DND-41 (cell line): ENCODE data around the gene CCDC185.

ENCODE experiments used
- ATAC-seq: fragments of 200-7000 bp; cut with Tn5 transposase; 3 replicates; pipeline ENCODE4 v1.9.1; 2021; ENCODE audit warnings: low read depth; ENCODE audit not compliant: insufficient read depth
- DNase-seq: peaks from one replicate; pipeline ENCODE4 v3.0.0-alpha.2; 2020
- H2AFZ ChIP-seq: 2 replicates; pipeline ENCODE4 v1.6.0; 2012; ENCODE audit warnings: low read depth, low read length
- H3K27ac ChIP-seq: 2 replicates; pipeline ENCODE4 v1.5.1; 2012; ENCODE audit warnings: low read length, inconsistent platforms
- H3K27me3 ChIP-seq: fragments of 200-600 bp; sonication (generic); 2 replicates; pipeline ENCODE4 v1.6.0; 2012; ENCODE audit warnings: low read length, mild to moderate bottlenecking, inconsistent platforms; ENCODE audit not compliant: insufficient read depth, poor library complexity
- H3K36me3 ChIP-seq: 2 replicates; pipeline ENCODE4 v1.5.1; 2012; ENCODE audit warnings: low read length, inconsistent platforms; ENCODE audit not compliant: insufficient read depth
- H3K4me1 ChIP-seq: 2 replicates; pipeline ENCODE4 v1.5.1; 2012; ENCODE audit warnings: mild to moderate bottlenecking, low read length; ENCODE audit not compliant: insufficient read depth
- H3K4me2 ChIP-seq: 2 replicates; pipeline ENCODE4 v1.6.0; 2012; ENCODE audit warnings: mild to moderate bottlenecking, moderate library complexity, low read length, inconsistent platforms; ENCODE audit not compliant: insufficient read depth
- H3K4me3 ChIP-seq, 2 experiments: fragments of 200-600 bp in 1 of 2; shearing (Covaris generic) in 1 of 2; 2 replicates each; pipeline ENCODE4 v1.5.1; 2012 to 2016; ENCODE audit warnings: inconsistent platforms in 2 of 2, low read length in 2 of 2, mild to moderate bottlenecking in 2 of 2, low read depth in 1 of 2, moderate library complexity in 1 of 2
- H3K79me2 ChIP-seq: 2 replicates; pipeline ENCODE4 v1.6.0; 2012; ENCODE audit warnings: low read length, inconsistent platforms; ENCODE audit not compliant: insufficient read depth
- H3K9ac ChIP-seq: 2 replicates; pipeline ENCODE4 v1.6.0; 2012; ENCODE audit warnings: low read depth, mild to moderate bottlenecking, inconsistent platforms, low read length, moderate library complexity
- H3K9me3 ChIP-seq: 2 replicates; pipeline ENCODE4 v1.5.1; 2012; ENCODE audit warnings: low read length, moderate library complexity, mild to moderate bottlenecking, inconsistent platforms; ENCODE audit not compliant: insufficient read depth, severe bottlenecking
- H4K20me1 ChIP-seq: 2 replicates; pipeline ENCODE4 v1.6.0; 2012; ENCODE audit warnings: low read length; ENCODE audit not compliant: insufficient read depth
- CTCF ChIP-seq: IDR thresholded peaks from 2 replicates; pipeline ENCODE4 v1.5.1; 2012; ENCODE audit warnings: borderline replicate concordance, low read length, moderate library complexity, mild to moderate bottlenecking; ENCODE audit not compliant: poor library complexity, severe bottlenecking; ENCODE audit errors: extremely low read depth
- EZH2 ChIP-seq: IDR thresholded peaks from 3 replicates; pipeline ENCODE4 v1.6.1; 2012; ENCODE audit warnings: borderline replicate concordance, low read depth, mild to moderate bottlenecking, moderate library complexity, low read length, inconsistent platforms; ENCODE audit not compliant: severe bottlenecking

CCDC185 gene

GRCh38 chr1:223419115-223419514 lies 25.9 kb downstream of the CCDC185 start:
- Histone ChIP-seq H3K9me3 (no peaks in the 10 kb centered on the region), H3K27me3 (no peaks in the 10 kb centered on the region), H3K9ac (no peak overlapping the region), H3K4me3 (no peak overlapping the region), H3K4me2 (no peak overlapping the region), H3K79me2 (no peaks in the 10 kb centered on the region), H3K4me1 (no peaks in the 10 kb centered on the region), H3K36me3 (no peaks in the 10 kb centered on the region), H3K27ac (no peak overlapping the region), H2AFZ (no peak overlapping the region), H4K20me1 (no peaks in the 10 kb centered on the region)
- TF ChIP-seq CTCF (no peak), EZH2 (no peak)
- DNase-seq, result no peak
- ATAC-seq, result no peak

GRCh38 chr1:223419561-223419960 lies 26.3 kb downstream of the CCDC185 start:
- Histone ChIP-seq H3K9ac (no peak overlapping the region), H3K79me2 (no peaks in the 10 kb centered on the region), H4K20me1 (no peaks in the 10 kb centered on the region), H3K27ac (no peak overlapping the region), H2AFZ (no peak overlapping the region), H3K9me3 (no peaks in the 10 kb centered on the region), H3K36me3 (no peaks in the 10 kb centered on the region), H3K4me2 (no peak overlapping the region), H3K27me3 (no peaks in the 10 kb centered on the region), H3K4me1 (no peaks in the 10 kb centered on the region), H3K4me3 (no peak overlapping the region)
- ATAC-seq (no peak), DNase-seq (no peak)
- TF ChIP-seq EZH2, result no peak
- TF ChIP-seq CTCF, result no peak

DNA sequence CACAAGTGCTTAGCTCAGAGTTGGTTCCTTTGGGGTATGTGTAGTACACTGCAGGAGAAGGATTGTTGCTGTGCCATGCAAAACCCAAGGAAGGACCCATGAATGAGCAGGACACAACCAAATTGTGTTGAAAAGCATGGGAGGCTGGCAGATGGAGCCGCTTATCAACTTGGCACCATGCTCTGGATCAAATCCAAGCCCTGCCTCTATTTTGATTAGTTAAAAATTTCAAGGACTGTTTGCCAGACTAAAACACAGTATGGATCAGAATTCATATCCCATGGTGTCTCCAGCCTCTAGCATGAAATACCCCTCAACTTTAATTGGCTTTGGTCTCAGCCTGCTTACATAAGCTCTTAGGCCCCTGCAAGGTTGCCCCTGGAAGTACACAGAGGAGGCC lies 27.8 kb downstream of the CCDC185 start:
- Histone ChIP-seq H3K9me3 (no peaks in the 10 kb centered on the region), H3K9ac (no peak overlapping the region), H3K27ac (no peak overlapping the region), H3K4me2 (no peak overlapping the region), H3K4me1 (no peaks in the 10 kb centered on the region), H3K27me3 (no peaks in the 10 kb centered on the region), H4K20me1 (no peaks in the 10 kb centered on the region), H3K79me2 (no peaks in the 10 kb centered on the region), H3K4me3 (no peak overlapping the region), H2AFZ (no peak overlapping the region), H3K36me3 (no peaks in the 10 kb centered on the region)
- ATAC-seq, result no peak
- DNase-seq, result no peak
- TF ChIP-seq CTCF (no peak), EZH2 (no peak)

DNA sequence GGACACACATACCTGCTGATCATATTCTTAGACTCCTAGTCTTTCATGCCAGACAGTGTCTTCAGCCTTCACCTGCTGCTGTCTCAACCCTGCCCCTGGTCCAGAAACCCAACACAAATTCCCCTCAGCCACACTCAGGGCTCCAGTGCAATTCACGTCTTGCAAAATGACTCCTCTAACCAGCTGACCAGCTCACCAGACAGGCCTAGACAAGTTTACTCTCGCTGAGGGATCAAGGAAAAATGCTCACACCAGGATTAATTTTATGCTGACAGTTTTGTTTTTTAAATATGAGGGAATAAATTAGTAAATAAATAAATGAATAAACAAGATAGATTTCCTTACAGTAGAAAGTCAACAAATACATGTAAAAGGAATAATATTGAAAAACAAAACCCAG lies 28.5 kb downstream of the CCDC185 start:
- ATAC-seq (no peak), DNase-seq (no peak)
- no peaks in the 10 kb centered on the region for H3K36me3 ChIP-seq
- H4K20me1 ChIP-seq, result no peaks in the 10 kb centered on the region
- H3K4me3 ChIP-seq, result no peak overlapping the region
- H3K27me3 ChIP-seq, result peaks cover 3% of the 10 kb centered on the region
- no peak overlapping the region for H3K27ac ChIP-seq
- no peak overlapping the region for H3K9ac ChIP-seq
- H3K4me1 ChIP-seq, result no peaks in the 10 kb centered on the region
- no peak overlapping the region for H3K4me2 ChIP-seq
- H2AFZ ChIP-seq, result no peak overlapping the region
- no peaks in the 10 kb centered on the region for H3K9me3 ChIP-seq
- no peaks in the 10 kb centered on the region for H3K79me2 ChIP-seq
- no peak for TF ChIP-seq CTCF
- no peak for TF ChIP-seq EZH2
